HEK293 (cell line): ENCODE data around the gene ASCL5.

ENCODE experiments used
- ATF2 ChIP-seq: fragments of 450-650 bp; formaldehyde crosslinking; IDR thresholded peaks from 2 replicates; pipeline ENCODE4 v1.5.1; 2016; ENCODE audit warnings: missing biosample characterization, missing genetic modification characterization, low read depth
- FEZF1 ChIP-seq: fragments of 450-650 bp; formaldehyde crosslinking; IDR thresholded peaks from 2 replicates; pipeline ENCODE4 v1.5.1; 2016; ENCODE audit warnings: missing biosample characterization, missing genetic modification characterization
- GFI1B ChIP-seq: fragments of 450-650 bp; formaldehyde crosslinking; IDR thresholded peaks from 2 replicates; pipeline ENCODE4 v1.5.1; 2016; ENCODE audit warnings: missing biosample characterization, missing genetic modification characterization
- HIC1 ChIP-seq: fragments of 450-650 bp; formaldehyde crosslinking; IDR thresholded peaks from 2 replicates; pipeline ENCODE4 v1.5.1; 2016; ENCODE audit warnings: missing biosample characterization, missing genetic modification characterization
- HOXD13 ChIP-seq: sonication (generic); formaldehyde crosslinking; IDR thresholded peaks from 2 replicates; pipeline ENCODE4 v1.8.0; 2022; ENCODE audit warnings: missing genetic modification reagents, borderline replicate concordance
- KLF1 ChIP-seq: fragments of 450-650 bp; formaldehyde crosslinking; IDR thresholded peaks from 2 replicates; pipeline ENCODE4 v1.5.1; 2016; ENCODE audit warnings: missing biosample characterization, missing genetic modification characterization
- KLF10 ChIP-seq: fragments of 450-650 bp; IDR thresholded peaks from 2 replicates; pipeline ENCODE4 v1.5.1; 2018; ENCODE audit warnings: missing biosample characterization, mild to moderate bottlenecking, missing genetic modification characterization
- KLF17 ChIP-seq: fragments of 450-650 bp; formaldehyde crosslinking; IDR thresholded peaks from 2 replicates; pipeline ENCODE4 v1.5.1; 2016; ENCODE audit warnings: missing biosample characterization, missing genetic modification characterization
- KLF8 ChIP-seq: fragments of 450-650 bp; formaldehyde crosslinking; IDR thresholded peaks from 2 replicates; pipeline ENCODE4 v1.5.1; 2016; ENCODE audit warnings: missing biosample characterization, missing genetic modification characterization
- PATZ1 ChIP-seq: fragments of 450-650 bp; formaldehyde crosslinking; IDR thresholded peaks from 2 replicates; pipeline ENCODE4 v1.5.1; 2016; ENCODE audit warnings: missing biosample characterization, missing genetic modification characterization
- PRDM4 ChIP-seq: fragments of 450-650 bp; formaldehyde crosslinking; IDR thresholded peaks from 2 replicates; pipeline ENCODE4 v1.5.1; 2017; ENCODE audit warnings: missing biosample characterization, missing genetic modification characterization
- SP2 ChIP-seq: fragments of 450-650 bp; formaldehyde crosslinking; IDR thresholded peaks from 2 replicates; pipeline ENCODE4 v1.5.1; 2016; ENCODE audit warnings: missing biosample characterization, missing genetic modification characterization
- SP3 ChIP-seq: fragments of 450-650 bp; formaldehyde crosslinking; IDR thresholded peaks from 2 replicates; pipeline ENCODE4 v1.5.1; 2016; ENCODE audit warnings: missing biosample characterization, missing genetic modification characterization
- SP7 ChIP-seq: fragments of 450-650 bp; formaldehyde crosslinking; IDR thresholded peaks from 2 replicates; pipeline ENCODE4 v1.5.1; 2016; ENCODE audit warnings: missing biosample characterization, missing genetic modification characterization
- ZBTB21 ChIP-seq: fragments of 450-650 bp; formaldehyde crosslinking; IDR thresholded peaks from 2 replicates; pipeline ENCODE4 v1.5.1; 2017; ENCODE audit warnings: missing biosample characterization, missing genetic modification characterization
- ZBTB44 ChIP-seq: fragments of 450-650 bp; IDR thresholded peaks from 2 replicates; pipeline ENCODE4 v1.5.1; 2018; ENCODE audit warnings: missing biosample characterization, mild to moderate bottlenecking, missing genetic modification characterization
- ZBTB8A ChIP-seq: fragments of 450-650 bp; formaldehyde crosslinking; IDR thresholded peaks from 2 replicates; pipeline ENCODE4 v1.5.1; 2016; ENCODE audit warnings: missing biosample characterization, missing genetic modification characterization
- ZNF214 ChIP-seq: fragments of 450-650 bp; formaldehyde crosslinking; IDR thresholded peaks from 2 replicates; pipeline ENCODE4 v1.5.1; 2017; ENCODE audit warnings: missing biosample characterization, mild to moderate bottlenecking, missing genetic modification characterization, borderline replicate concordance
- ZNF223 ChIP-seq: fragments of 450-650 bp; formaldehyde crosslinking; IDR thresholded peaks from 2 replicates; pipeline ENCODE4 v1.5.1; 2016; ENCODE audit warnings: missing biosample characterization, missing genetic modification characterization
- ZNF335 ChIP-seq: fragments of 450-650 bp; formaldehyde crosslinking; conservative IDR thresholded peaks from 2 replicates; pipeline ENCODE4 v1.5.1; 2016; ENCODE audit warnings: missing biosample characterization, missing genetic modification characterization
- ZNF423 ChIP-seq: fragments of 450-650 bp; formaldehyde crosslinking; IDR thresholded peaks from 2 replicates; pipeline ENCODE4 v1.5.1; 2016; ENCODE audit warnings: missing biosample characterization, missing genetic modification characterization
- ZNF433 ChIP-seq: fragments of 450-650 bp; formaldehyde crosslinking; IDR thresholded peaks from 2 replicates; pipeline ENCODE4 v1.5.1; 2016; ENCODE audit warnings: missing biosample characterization, missing genetic modification characterization, low read depth
- ZNF514 ChIP-seq: fragments of 450-650 bp; formaldehyde crosslinking; IDR thresholded peaks from 2 replicates; pipeline ENCODE4 v1.5.1; 2016; ENCODE audit warnings: missing biosample characterization, missing genetic modification characterization
- ZNF549 ChIP-seq: fragments of 450-650 bp; IDR thresholded peaks from 2 replicates; pipeline ENCODE4 v1.5.1; 2018; ENCODE audit warnings: missing biosample characterization, missing genetic modification characterization, mild to moderate bottlenecking, inconsistent platforms, moderate library complexity
- ZNF558 ChIP-seq: fragments of 450-650 bp; formaldehyde crosslinking; IDR thresholded peaks from 2 replicates; pipeline ENCODE4 v1.5.1; 2016; ENCODE audit warnings: missing biosample characterization, missing genetic modification characterization
- ZNF580 ChIP-seq: fragments of 450-650 bp; formaldehyde crosslinking; IDR thresholded peaks from 2 replicates; pipeline ENCODE4 v1.5.1; 2016; ENCODE audit warnings: missing biosample characterization, missing genetic modification characterization
- ZNF629 ChIP-seq: fragments of 450-650 bp; formaldehyde crosslinking; IDR thresholded peaks from 2 replicates; pipeline ENCODE4 v1.5.1; 2017; ENCODE audit warnings: missing biosample characterization, missing genetic modification characterization
- ZNF843 ChIP-seq: fragments of 450-650 bp; formaldehyde crosslinking; IDR thresholded peaks from 2 replicates; pipeline ENCODE4 v1.5.1; 2016; ENCODE audit warnings: missing biosample characterization, missing genetic modification characterization
- ZSCAN30 ChIP-seq: fragments of 450-650 bp; IDR thresholded peaks from 2 replicates; pipeline ENCODE4 v1.5.1; 2018; ENCODE audit warnings: missing biosample characterization, mild to moderate bottlenecking, missing genetic modification characterization, moderate library complexity
- ZXDB ChIP-seq: fragments of 450-650 bp; formaldehyde crosslinking; IDR thresholded peaks from 2 replicates; pipeline ENCODE4 v1.5.1; 2016; ENCODE audit warnings: missing biosample characterization, missing genetic modification characterization

The ASCL5 gene

GRCh38 chr1:201170533-201171062, 43.6 kb upstream of the ASCL5 start (continued):
- peak; percentile 61; the same call in 1 of the 2 replicates for TF ChIP-seq ZNF580 (tag by site-specific recombination)
- TF ChIP-seq SP3 = peak; percentile 74
- TF ChIP-seq ZNF335 (tag by site-specific recombination) = peak; percentile 91
- TF ChIP-seq KLF17 (tag by site-specific recombination) = peak; percentile 84; the same call in 1 of the 2 replicates
- peak; percentile 99 for TF ChIP-seq ZNF223 (tag by site-specific recombination)
- TF ChIP-seq PATZ1 (tag by site-specific recombination) = peak; percentile 5; the same call in 1 of the 2 replicates
- peak; percentile 83 for TF ChIP-seq FEZF1 (tag by site-specific recombination)
- TF ChIP-seq GFI1B (tag by site-specific recombination) = 0 out of 2 replicates have a peak, but pooled peaks have one; percentile 12
- peak; percentile 81 for TF ChIP-seq SP2 (tag by site-specific recombination)
- TF ChIP-seq ZNF214 (tag by site-specific recombination) = no peak
- peak; percentile 70; the same call in 1 of the 2 replicates for TF ChIP-seq HOXD13
- TF ChIP-seq ZNF514 (tag by site-specific recombination) = no peak
- peak; percentile 48; the same call in 1 of the 2 replicates for TF ChIP-seq ZSCAN30 (tag by site-specific recombination)
- TF ChIP-seq KLF8 (tag by site-specific recombination) = peak; percentile 65; the same call in 1 of the 2 replicates
- TF ChIP-seq ZNF549 = no peak
- TF ChIP-seq ZBTB8A (tag by site-specific recombination) = peak; percentile 92
- no peak for TF ChIP-seq PRDM4 (tag by site-specific recombination)
- peak; percentile 79 for TF ChIP-seq KLF1 (tag by site-specific recombination)
- TF ChIP-seq ZNF433 = no peak
- peak; percentile 83 for TF ChIP-seq SP7 (tag by site-specific recombination)
- peak; percentile 78 for TF ChIP-seq HIC1 (tag by site-specific recombination)
- TF ChIP-seq ZNF423 (tag by site-specific recombination) = 0 out of 2 replicates have a peak, but pooled peaks have one; percentile 42
- peak; percentile 67 for TF ChIP-seq ATF2
- TF ChIP-seq ZBTB21 (tag by site-specific recombination) = 0 out of 2 replicates have a peak, but pooled peaks have one; percentile 30
- TF ChIP-seq KLF10 (tag by site-specific recombination) = 0 out of 2 replicates have a peak, but pooled peaks have one; percentile 61
- peak; percentile 36; the same call in 1 of the 2 replicates for TF ChIP-seq ZNF558
- TF ChIP-seq ZNF843 (tag by site-specific recombination) = no peak
- 0 out of 2 replicates have a peak, but pooled peaks have one; percentile 26 for TF ChIP-seq ZXDB (tag by site-specific recombination)
- peak; percentile 74 for TF ChIP-seq ZBTB44
- TF ChIP-seq ZNF629 = peak; percentile 70; the same call in 1 of the 2 replicates
